ENCODE measurements around the gene GNB3.

DNA sequence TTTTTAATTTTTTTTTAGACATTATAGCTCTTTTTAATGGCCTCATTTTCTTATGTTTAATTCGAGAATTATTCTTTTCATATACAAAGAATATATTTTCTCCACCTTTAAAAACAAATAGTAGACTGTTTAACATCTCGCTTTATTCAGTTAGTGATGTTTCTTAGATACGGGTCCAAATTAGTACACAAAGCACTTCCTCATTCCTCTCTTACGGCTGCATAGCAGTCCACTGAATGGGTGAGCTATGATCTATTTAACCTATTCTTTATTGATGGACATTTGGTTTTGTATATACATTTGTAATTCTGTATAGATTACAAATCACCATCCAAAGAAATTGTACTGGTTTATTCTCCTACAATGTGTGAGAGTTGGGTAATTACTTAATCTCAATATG lies 27.4 kb upstream of the GNB3 start:
- TF ChIP-seq CTCF (IDR thresholded peaks at IDR 0.05): no peak
- no peak for TF ChIP-seq NFYB (CRISPR knock-in tag; conservative IDR thresholded peaks at IDR 0.05; ENCODE audit: low read depth)
- no peak for TF ChIP-seq MXD4 (CRISPR knock-in tag; IDR thresholded peaks at IDR 0.05; ENCODE audit: borderline replicate concordance)
- TF ChIP-seq ATF2 (CRISPR knock-in tag; IDR thresholded peaks at IDR 0.05; ENCODE audit: borderline replicate concordance, low read depth): no peak
- no peak for TF ChIP-seq HMGXB4 (CRISPR knock-in tag; IDR thresholded peaks at IDR 0.05)
- TF ChIP-seq JUN (CRISPR knock-in tag; IDR thresholded peaks at IDR 0.05): no peak

All from WTC11 (cell line).